Measurements from ENCODE around the gene LYRM9. TPM values are rescaled to one million over a fixed set of nuclear protein-coding genes. Genes with fewer than 3 reads are reported as not detected.

Gene LYRM9
- polyA plus RNA-seq, 2 of the 4 experiments (the other 2 are of a cell fraction), result 1.4 to 2.5 TPM

- no peak for TF ChIP-seq NR3C1 (IDR thresholded peaks at IDR 0.05)
- TF ChIP-seq RAD21 (conservative IDR thresholded peaks at IDR 0.05 in 1 of 2, IDR thresholded peaks at IDR 0.05 in 1 of 2), result no peak
- TF ChIP-seq MAX (IDR thresholded peaks at IDR 0.05), result no peak
- TF ChIP-seq E2F6 (IDR thresholded peaks at IDR 0.05; ENCODE audit: borderline replicate concordance, low read depth), result no peak
- no peak for TF ChIP-seq HOXA7 (CRISPR knock-in tag; IDR thresholded peaks at IDR 0.05)
These were observed 31.2 kb downstream of the LYRM9 start (continued) for GRCh38 chr17:27862004-27862403.

- ATAC-seq, result no peak
These were observed 32.0 kb downstream of the LYRM9 start for GRCh38 chr17:27860971-27861664.

More at GRCh38 chr17:27860971-27861664, 32.0 kb downstream of the LYRM9 start:
- CTCF ChIA-PET, result interaction anchor here (1.2 to 10.8 kb wide), 3 partner anchors 12 to 62 kb away, joined by 3 to 61 read pairs (median 3); no protein-coding TSS in a partner anchor
- no peak for TF ChIP-seq SMC3 (IDR thresholded peaks at IDR 0.05)
- no peak for TF ChIP-seq EHMT2 (IDR thresholded peaks at IDR 0.05; ENCODE audit: low read depth)
- no peak for TF ChIP-seq NPAS2 (CRISPR knock-in tag; IDR thresholded peaks at IDR 0.05; ENCODE audit: borderline replicate concordance)
- no peak for TF ChIP-seq POLR2A (IDR thresholded peaks at IDR 0.05; ENCODE audit: low read length)
- TF ChIP-seq FOXS1 (CRISPR knock-in tag; IDR thresholded peaks at IDR 0.05), result no peak
- TF ChIP-seq ZSCAN20 (CRISPR knock-in tag; IDR thresholded peaks at IDR 0.05), result no peak
- TF ChIP-seq RARB (CRISPR knock-in tag; IDR thresholded peaks at IDR 0.05), result no peak
- TF ChIP-seq MAX (IDR thresholded peaks at IDR 0.05), result no peak
- TF ChIP-seq TP53 (CRISPR knock-in tag; IDR thresholded peaks at IDR 0.05), result no peak
- TF ChIP-seq HOXB5 (CRISPR knock-in tag; IDR thresholded peaks at IDR 0.05), result no peak
- no peak for TF ChIP-seq CTCF (IDR thresholded peaks at IDR 0.05)
- no peak for TF ChIP-seq CEBPB (IDR thresholded peaks at IDR 0.05)
- TF ChIP-seq E2F6 (IDR thresholded peaks at IDR 0.05; ENCODE audit: borderline replicate concordance, low read depth), result no peak
- TF ChIP-seq FOSB (CRISPR knock-in tag; IDR thresholded peaks at IDR 0.05), result no peak
- no peak for TF ChIP-seq MAZ (IDR thresholded peaks at IDR 0.05; ENCODE audit: borderline replicate concordance, low read depth, low read length)
- TF ChIP-seq RNF2 (IDR thresholded peaks at IDR 0.05; ENCODE audit: borderline replicate concordance, low read depth), result no peak
- no peak for TF ChIP-seq ATOH8 (CRISPR knock-in tag; IDR thresholded peaks at IDR 0.05; ENCODE audit: low read depth)
- TF ChIP-seq RAD21 (conservative IDR thresholded peaks at IDR 0.05 in 1 of 2, IDR thresholded peaks at IDR 0.05 in 1 of 2), result no peak
- FAIRE-seq (no peak), DNase-seq (ENCODE audit: low read depth in 1 of 2, low spot score in 1 of 2) (no peak)
- Histone ChIP-seq H3K4me2 (no peak overlapping the region), H3K4me1 (no peaks in the 10 kb centered on the region), H3K4me3 (no peak overlapping the region), H3K9me3 (no peaks in the 10 kb centered on the region), H3K27ac (no peak overlapping the region)
- 9% methylated on average over 3 of the region's 3 CpGs for WGBS (ENCODE audit: missing lambda C conversion rate)
- POLR2A ChIA-PET, result interaction anchor here (0.6 kb wide), 1 partner anchor 119 kb away, joined by 3 read pairs; no protein-coding TSS in a partner anchor
